Esophagus muscularis mucosa (tissue), 4 donors: ENCODE measurements around the gene CCL14.

Experiments used
- CTCF ChIP-seq, 3 experiments: fragments of 200-600 bp in 2 of 3; fragments of 450-650 bp in 1 of 3; sonication (generic) in 2 of 3; IDR thresholded peaks; one replicate each; pipeline ENCODE4 v1.5.1; 2017 to 2019; ENCODE audit warnings: antibody characterized with exemption in 3 of 3, mild to moderate bottlenecking in 2 of 3, moderate library complexity in 1 of 3
- EP300 ChIP-seq: sonication (generic); formaldehyde crosslinking; IDR thresholded peaks from one replicate; pipeline ENCODE4 v1.6.1; 2017; ENCODE audit warnings: antibody characterized with exemption
- POLR2A ChIP-seq: fragments of 450-650 bp; IDR thresholded peaks from one replicate; pipeline ENCODE4 v1.6.1; 2017; ENCODE audit warnings: antibody characterized with exemption, moderate library complexity, mild to moderate bottlenecking, low read depth
- POLR2AphosphoS5 ChIP-seq, 2 donors: sonication (generic); formaldehyde crosslinking; IDR thresholded peaks; one replicate each; pipeline ENCODE4 v1.6.1; 2017; ENCODE audit warnings: antibody characterized with exemption in 2 of 2

- TF ChIP-seq CTCF (IDR thresholded peaks at IDR 0.05) (no peak), POLR2AphosphoS5 (IDR thresholded peaks at IDR 0.05) (no peak), POLR2A (no peak), EP300 (no peak)
Measured at GRCh38 chr17:35944151-35944550, 42.4 kb downstream of the CCL14 start.
